Endothelial cell of umbilical vein (primary cell): ENCODE results near the gene THSD4. TPM values are rescaled to one million over a fixed set of nuclear protein-coding genes. Genes with fewer than 3 reads are reported as not detected.

Experiments used
- BruUV-seq: library from RNA; stranded (reverse); fragments of 400-500 nt; replicated peaks from 2 replicates; lab custom pipeline; 2021; lab: Mats Ljungman, UMichigan
- CTCF ChIA-PET: fragments of 300-600, 350-600 bp; sonication (Branson Sonifier 250); formaldehyde crosslinking; loops from one replicate; lab custom pipeline; 2021; ENCODE audit warnings: antibody characterized with exemption, inconsistent platforms; lab: Charles Lee
- POLR2A ChIA-PET: fragments of 300-600, 350-600 bp; sonication (Branson Sonifier 250); formaldehyde crosslinking; loops from one replicate; lab custom pipeline; 2021; ENCODE audit warnings: antibody characterized with exemption, inconsistent platforms; lab: Charles Lee
- DNase-seq: peaks from one replicate; pipeline ENCODE4 v3.0.0-alpha.2; 2011; ENCODE audit warnings: low read depth, low spot score
- FAIRE-seq: peaks from 2 replicates; lab custom pipeline; 2011; peaks lifted over from hg19 to GRCh38; lab: Jason Lieb, UNC
- H2AFZ ChIP-seq: 2 replicates; pipeline ENCODE4 v1.6.0; 2012; ENCODE audit warnings: low read depth, low read length, control low read depth, inconsistent platforms
- H3K27ac ChIP-seq: 2 replicates; pipeline ENCODE4 v1.5.1; 2011; ENCODE audit warnings: low read depth, mild to moderate bottlenecking, control low read depth, low read length, moderate library complexity; ENCODE audit not compliant: insufficient read depth
- H3K27me3 ChIP-seq, 2 experiments: 2 replicates each; pipeline versions ENCODE4 v1.6.0 to v1.6.1; 2011; ENCODE audit warnings: low read length in 2 of 2, mixed read lengths in 1 of 2; ENCODE audit not compliant: control insufficient read depth in 2 of 2, insufficient read depth in 2 of 2
- H3K36me3 ChIP-seq, 2 experiments: 2 replicates in 1 of 2; 3 replicates in 1 of 2; pipeline ENCODE4 v1.5.1; 2011; ENCODE audit warnings: low read length in 2 of 2, mild to moderate bottlenecking in 1 of 2, moderate library complexity in 1 of 2; ENCODE audit not compliant: control insufficient read depth in 2 of 2, insufficient read depth in 2 of 2; ENCODE audit errors: extremely low read depth in 1 of 2
- H3K4me1 ChIP-seq: 3 replicates; pipeline ENCODE4 v1.5.1; 2011; ENCODE audit warnings: mild to moderate bottlenecking, low read length; ENCODE audit not compliant: control insufficient read depth, insufficient read depth; ENCODE audit errors: extremely low read depth
- H3K4me2 ChIP-seq: 2 replicates; pipeline ENCODE4 v1.6.1; 2011; ENCODE audit warnings: low read length, control low read depth, mixed read lengths; ENCODE audit not compliant: insufficient read depth
- H3K4me3 ChIP-seq, 3 experiments: fragments of 200-600 bp in 1 of 3; sonication (generic), shearing (Covaris generic) in 1 of 3; replicated peaks in 1 of 3; 2 replicates each; pipeline ENCODE4 v1.5.1; 2011 to 2016; ENCODE audit warnings: control low read depth in 3 of 3, low read length in 3 of 3, mild to moderate bottlenecking in 2 of 3, inconsistent platforms in 1 of 3, low read depth in 1 of 3, moderate library complexity in 1 of 3; ENCODE audit not compliant: insufficient read depth in 1 of 3
- H3K79me2 ChIP-seq: 2 replicates; pipeline ENCODE4 v1.6.0; 2012; ENCODE audit warnings: low read length, inconsistent platforms; ENCODE audit not compliant: control insufficient read depth, insufficient read depth
- H3K9ac ChIP-seq: replicated peaks from 2 replicates; pipeline ENCODE3; 2011; ENCODE audit warnings: low read length, control low read depth; ENCODE audit not compliant: insufficient read depth; ENCODE audit errors: extremely low read depth
- H3K9me1 ChIP-seq: replicated peaks from 3 replicates; pipeline ENCODE4 v1.6.0; 2011; ENCODE audit warnings: mild to moderate bottlenecking, low read length; ENCODE audit not compliant: control insufficient read depth, insufficient read depth; ENCODE audit errors: extremely low read depth
- H3K9me3 ChIP-seq: replicated peaks from 2 replicates; pipeline ENCODE4 v1.5.1; 2012; ENCODE audit warnings: low read length, inconsistent platforms; ENCODE audit not compliant: control insufficient read depth, insufficient read depth
- H4K20me1 ChIP-seq: replicated peaks from 2 replicates; pipeline ENCODE3; 2011; ENCODE audit warnings: mild to moderate bottlenecking, low read length; ENCODE audit not compliant: control insufficient read depth, insufficient read depth; ENCODE audit errors: extremely low read depth
- EZH2 ChIP-seq: IDR thresholded peaks from 2 replicates; pipeline ENCODE4 v1.6.1; 2012; ENCODE audit warnings: borderline replicate concordance, low read depth, mild to moderate bottlenecking, moderate library complexity, low read length, inconsistent platforms; ENCODE audit not compliant: severe bottlenecking
- FOS ChIP-seq: IDR thresholded peaks from 2 replicates; pipeline ENCODE4 v1.6.1; 2011; ENCODE audit warnings: mild to moderate bottlenecking, low read length, moderate library complexity, borderline replicate concordance; ENCODE audit not compliant: insufficient read depth
- GATA2 ChIP-seq: IDR thresholded peaks from 2 replicates; pipeline ENCODE4 v1.7.0; 2011; ENCODE audit warnings: low read depth, mild to moderate bottlenecking, moderate library complexity, mixed read lengths, low read length; ENCODE audit not compliant: insufficient read length, insufficient read depth
- JUN ChIP-seq: IDR thresholded peaks from 2 replicates; pipeline ENCODE4 v1.6.1; 2011; ENCODE audit warnings: borderline replicate concordance, low read depth; ENCODE audit not compliant: insufficient read length, insufficient read depth
- MYC ChIP-seq: IDR thresholded peaks from one replicate; pipeline ENCODE4 v1.6.1; 2011; ENCODE audit warnings: mild to moderate bottlenecking, low read depth, low read length
- POLR2A ChIP-seq: IDR thresholded peaks from 2 replicates; pipeline ENCODE4 v1.6.1; 2012; ENCODE audit warnings: low read depth, mild to moderate bottlenecking, control low read depth, low read length
- POLR2AphosphoS5 ChIP-seq: IDR thresholded peaks from 2 replicates; pipeline ENCODE4 v1.6.1; 2012; ENCODE audit warnings: low read depth, mild to moderate bottlenecking, control low read depth, low read length, moderate library complexity; ENCODE audit not compliant: insufficient read depth
- dilution Hi-C: fragments of 300-500 bp; cut with MboI; formaldehyde crosslinking; loops from one replicate; pipeline ENCODE4 v1.15.0; 2019; ENCODE audit warnings: low sequenced_read_pairs; ENCODE audit not compliant: extremely low pct_ligation_motif_present
- intact Hi-C: fragments of 100-400 bp; cut with micrococcal nuclease; formaldehyde crosslinking; loops from one replicate; pipeline ENCODE4 v1.10.0; 2022
- polyA plus RNA-seq, 4 experiments: library from polyadenylated mRNA; depleted of rRNA in 3 of 4; stranded (reverse) in 3 of 4; unstranded in 1 of 4; fragments of >200 nt; gene quantifications; 2 replicates each; pipeline versions ENCODE4 v1.2.1 to v1.2.3, GENCODE V29; 2011 to 2012; ENCODE audit warnings: missing spikeins in 1 of 4
- total RNA-seq: library from RNA; stranded (reverse); gene quantifications from 2 replicates; pipeline ENCODE4 v1.2.3, GENCODE V29; 2021
- TF ChIP-seq, protein P1 (sequence below): IDR thresholded peaks from 2 replicates; pipeline ENCODE4 v1.6.1; 2011; ENCODE audit not compliant: insufficient read depth, insufficient read length
- TF ChIP-seq, protein P2 (sequence below), 2 donors: IDR thresholded peaks; 1 replicate in 1 of 2; 2 replicates in 1 of 2; pipeline ENCODE4 v1.5.1; 2011; ENCODE audit warnings: low read length in 2 of 2, mild to moderate bottlenecking in 2 of 2, moderate library complexity in 2 of 2, control low read depth in 1 of 2, inconsistent platforms in 1 of 2, low read depth in 1 of 2; ENCODE audit not compliant: insufficient read depth in 1 of 2; ENCODE audit errors: extremely low read depth in 1 of 2

The THSD4 gene
- total and polyA plus RNA-seq, 2 donors (not counting 3 experiments of a cell fraction or from before 2014, with no cell fraction given), result 9.9 to 25.4 TPM

DNA sequence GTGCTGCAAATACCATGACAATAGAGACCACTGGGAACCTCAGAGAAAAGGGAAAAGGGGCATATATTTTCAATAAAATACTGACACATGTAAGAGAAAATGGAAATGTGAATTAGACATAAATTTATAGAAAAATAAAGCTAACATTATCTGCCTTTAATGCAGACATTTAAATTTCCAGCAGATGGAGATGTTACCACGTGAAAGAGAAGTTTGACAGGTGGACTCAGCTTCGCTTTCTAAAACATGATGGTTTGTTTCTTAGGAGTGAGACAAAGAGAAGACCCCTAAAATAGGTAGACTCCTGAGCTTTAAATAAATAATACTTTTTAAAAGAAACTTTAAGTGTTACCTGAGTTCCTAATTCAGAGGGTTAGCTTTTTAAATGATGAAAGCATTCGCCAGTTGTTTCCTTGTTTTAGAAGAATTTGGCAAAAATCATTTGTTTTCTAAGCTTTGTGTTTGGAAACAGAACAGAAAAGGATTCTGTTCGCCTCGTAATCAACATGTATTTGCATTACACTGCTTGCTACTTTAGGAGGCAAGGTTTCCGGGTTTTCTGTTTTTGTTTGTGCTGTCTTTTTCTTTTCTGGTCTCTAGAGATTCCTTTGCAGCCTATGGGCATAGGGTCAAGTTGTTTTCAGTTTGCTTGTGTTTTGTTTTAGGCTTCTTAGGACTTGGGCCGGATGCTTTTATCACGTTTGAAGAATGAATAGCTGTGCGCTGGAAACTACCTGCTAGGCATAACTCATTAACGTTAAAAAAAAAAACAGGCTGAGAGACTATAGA lies 271.4 kb downstream of the THSD4 start:
- no peaks in the 10 kb centered on the region for H3K9me3 ChIP-seq
- FAIRE-seq (no peak), DNase-seq (peak; percentile 44)
- intact Hi-C loops, result loop anchor here (1.0 to 10.0 kb wide), 7 partner anchors 57 to 771 kb away; partner anchors contain the start of genes LRRC49 and THAP10
- H3K4me3 ChIP-seq, result no peak overlapping the region
- dilution Hi-C loops, result no loop called here
- POLR2A ChIA-PET, result no interaction called here
- no peak overlapping the region for H2AFZ ChIP-seq
- no peak overlapping the region for H3K9ac ChIP-seq
- H4K20me1 ChIP-seq, result no peaks in the 10 kb centered on the region
- no peak overlapping the region for H3K4me2 ChIP-seq
- H3K4me1 ChIP-seq, result peaks cover 11% of the 10 kb centered on the region
- CTCF ChIA-PET, result interaction anchor here (0.6 to 4.2 kb wide), 35 partner anchors 9 to 769 kb away, joined by 3 to 84 read pairs (median 4); partner anchors contain the start of genes LRRC49 and THSD4
- H3K36me3 ChIP-seq, result no peaks in the 10 kb centered on the region
- H3K79me2 ChIP-seq, result no peaks in the 10 kb centered on the region
- BruUV-seq, result no TSS peak
- H3K9me1 ChIP-seq, result no peaks in the 10 kb centered on the region
- H3K27me3 ChIP-seq, result no peaks in the 10 kb centered on the region
- TF ChIP-seq, protein P1, sequence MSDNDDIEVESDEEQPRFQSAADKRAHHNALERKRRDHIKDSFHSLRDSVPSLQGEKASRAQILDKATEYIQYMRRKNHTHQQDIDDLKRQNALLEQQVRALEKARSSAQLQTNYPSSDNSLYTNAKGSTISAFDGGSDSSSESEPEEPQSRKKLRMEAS, result no peak
- TF ChIP-seq, protein P2, sequence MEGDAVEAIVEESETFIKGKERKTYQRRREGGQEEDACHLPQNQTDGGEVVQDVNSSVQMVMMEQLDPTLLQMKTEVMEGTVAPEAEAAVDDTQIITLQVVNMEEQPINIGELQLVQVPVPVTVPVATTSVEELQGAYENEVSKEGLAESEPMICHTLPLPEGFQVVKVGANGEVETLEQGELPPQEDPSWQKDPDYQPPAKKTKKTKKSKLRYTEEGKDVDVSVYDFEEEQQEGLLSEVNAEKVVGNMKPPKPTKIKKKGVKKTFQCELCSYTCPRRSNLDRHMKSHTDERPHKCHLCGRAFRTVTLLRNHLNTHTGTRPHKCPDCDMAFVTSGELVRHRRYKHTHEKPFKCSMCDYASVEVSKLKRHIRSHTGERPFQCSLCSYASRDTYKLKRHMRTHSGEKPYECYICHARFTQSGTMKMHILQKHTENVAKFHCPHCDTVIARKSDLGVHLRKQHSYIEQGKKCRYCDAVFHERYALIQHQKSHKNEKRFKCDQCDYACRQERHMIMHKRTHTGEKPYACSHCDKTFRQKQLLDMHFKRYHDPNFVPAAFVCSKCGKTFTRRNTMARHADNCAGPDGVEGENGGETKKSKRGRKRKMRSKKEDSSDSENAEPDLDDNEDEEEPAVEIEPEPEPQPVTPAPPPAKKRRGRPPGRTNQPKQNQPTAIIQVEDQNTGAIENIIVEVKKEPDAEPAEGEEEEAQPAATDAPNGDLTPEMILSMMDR (IDR thresholded peaks at IDR 0.05; ENCODE audit: extremely low read depth in 1 of 2, insufficient read depth in 1 of 2, low read depth in 1 of 2, low read length in 2 of 2), result peak; percentile 11 to 12
- H3K27ac ChIP-seq, result no peak overlapping the region

DNA sequence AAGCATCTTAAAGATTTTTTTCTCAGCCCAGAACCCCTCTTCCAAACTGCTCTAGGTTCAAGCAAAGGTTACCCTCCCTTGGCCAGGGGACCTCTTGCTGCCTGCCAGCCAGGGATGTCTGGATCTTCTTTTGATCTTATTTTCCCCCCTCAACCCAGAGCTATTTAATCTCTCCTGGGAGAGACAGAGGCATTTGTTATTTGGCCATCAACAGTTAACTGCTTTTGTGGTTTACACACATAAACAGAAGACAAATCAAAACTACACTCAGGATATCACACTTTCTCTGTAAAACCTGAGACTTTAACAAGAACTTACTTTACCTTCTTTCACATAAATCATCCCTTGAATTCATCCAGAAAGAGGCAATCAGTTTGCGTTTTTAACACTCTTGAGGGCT lies 272.5 kb downstream of the THSD4 start:
- Histone ChIP-seq H3K36me3 (no peaks in the 10 kb centered on the region), H3K4me3 (no peak overlapping the region), H3K9me1 (no peaks in the 10 kb centered on the region), H4K20me1 (no peaks in the 10 kb centered on the region), H2AFZ (no peak overlapping the region), H3K79me2 (no peaks in the 10 kb centered on the region), H3K27ac (no peak overlapping the region), H3K4me1 (peaks cover 11% of the 10 kb centered on the region), H3K4me2 (no peak overlapping the region), H3K27me3 (no peaks in the 10 kb centered on the region), H3K9ac (no peak overlapping the region), H3K9me3 (no peaks in the 10 kb centered on the region)
- dilution Hi-C loops (no loop called here), intact Hi-C loops (loop anchor here (2.0 to 10.0 kb wide), 5 partner anchors 267 to 769 kb away; partner anchors contain the start of genes LRRC49 and THAP10)
- TF ChIP-seq, protein P1, result no peak
- TF ChIP-seq FOS (no peak), POLR2A (no peak), MYC (no peak), GATA2 (no peak), POLR2AphosphoS5 (no peak), EZH2 (no peak), JUN (no peak)
- TF ChIP-seq, protein P2 (IDR thresholded peaks at IDR 0.05; ENCODE audit: extremely low read depth in 1 of 2, insufficient read depth in 1 of 2, low read depth in 1 of 2, low read length in 2 of 2), result no peak
- CTCF ChIA-PET, result interaction anchor here (2.1 to 4.2 kb wide), 6 partner anchors 50 to 377 kb away, joined by 8 to 84 read pairs (median 12); no protein-coding TSS in a partner anchor
- DNase-seq (no peak), FAIRE-seq (no peak)
- POLR2A ChIA-PET, result no interaction called here
- BruUV-seq, result no TSS peak
